Eye (tissue), 1 donor: ENCODE results near the gene NUP43.
"Not testable (repeated sequence)": the region's sequence is repeated elsewhere in the genome, so short reads cannot be mapped to it uniquely, and the experiment has no call there.

Source experiments
- DNase-seq: peaks from one replicate; pipeline ENCODE4 v3.0.0-alpha.2; 2015

The NUP43 gene

GRCh38 chr6:149745252-149745651, 1.1 kb downstream of the NUP43 start:
- not testable (repeated sequence) for DNase-seq

DNA sequence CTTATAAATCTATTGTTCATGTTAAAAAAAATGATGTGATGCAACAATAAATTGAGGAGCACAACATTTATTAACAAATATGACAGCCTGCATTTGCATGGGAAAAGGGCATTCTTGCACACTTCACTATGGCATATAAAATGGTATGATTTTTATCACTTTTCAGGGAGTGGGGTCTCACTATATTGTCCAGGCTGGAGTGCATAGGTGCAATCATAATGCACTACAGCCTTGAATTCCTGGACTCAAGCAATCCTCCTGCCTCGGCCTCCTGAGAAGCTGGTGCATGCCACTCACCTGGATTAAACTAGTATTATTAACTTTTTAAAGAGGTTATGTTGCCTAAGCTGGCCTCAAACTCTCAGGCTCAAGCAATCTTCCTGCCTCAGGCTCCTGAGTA, 11.4 kb downstream of the NUP43 start:
- no peak for DNase-seq

DNA sequence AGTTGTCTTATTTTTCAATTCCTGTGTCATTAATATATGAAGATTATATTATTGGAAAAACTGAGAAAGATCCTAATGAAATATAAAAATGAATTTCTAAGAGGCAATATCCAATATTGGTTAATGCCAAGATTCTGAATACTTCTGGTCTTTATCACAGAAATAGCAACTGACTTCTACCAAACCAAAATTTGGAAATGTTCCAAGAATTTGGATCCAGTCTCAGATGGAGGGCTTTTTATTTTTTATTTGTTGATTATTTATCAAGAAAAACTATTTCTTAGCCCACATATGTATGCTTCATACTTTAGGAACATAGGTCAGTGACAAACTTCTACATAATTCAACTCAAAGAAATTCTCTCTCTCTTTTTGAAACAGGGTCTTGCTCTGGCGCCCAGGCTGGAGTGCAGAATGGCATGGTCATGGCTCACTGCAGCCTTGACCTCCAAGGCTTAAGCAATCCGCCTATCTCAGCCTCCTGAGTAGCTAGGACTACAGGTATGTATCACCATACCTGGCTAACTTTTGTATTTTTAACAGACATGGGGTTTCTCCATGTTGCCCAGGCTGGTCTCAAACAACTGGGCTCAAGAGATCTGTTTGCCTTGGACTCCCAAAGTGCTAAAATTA, 13.1 kb downstream of the NUP43 start:
- no peak for DNase-seq

DNA sequence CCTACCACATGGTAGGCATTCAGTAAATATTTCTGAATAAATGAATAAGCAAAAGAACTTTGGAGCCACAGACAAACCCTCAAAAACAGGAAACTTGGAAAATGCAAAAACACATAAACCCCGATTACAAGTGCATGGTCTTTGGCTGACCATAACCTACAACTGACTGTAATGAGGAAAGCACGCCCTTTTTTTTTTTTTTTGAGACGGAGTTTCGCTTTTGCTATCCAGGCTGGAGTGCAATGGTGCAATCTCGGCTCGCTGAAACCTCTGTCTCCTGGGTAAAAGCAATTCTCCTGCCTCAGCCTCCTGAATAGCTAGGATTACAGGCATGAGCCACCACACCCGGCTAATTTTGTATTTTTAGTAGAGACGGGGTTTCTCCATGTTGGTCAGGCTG, 16.5 kb downstream of the NUP43 start:
- no peak for DNase-seq

DNA sequence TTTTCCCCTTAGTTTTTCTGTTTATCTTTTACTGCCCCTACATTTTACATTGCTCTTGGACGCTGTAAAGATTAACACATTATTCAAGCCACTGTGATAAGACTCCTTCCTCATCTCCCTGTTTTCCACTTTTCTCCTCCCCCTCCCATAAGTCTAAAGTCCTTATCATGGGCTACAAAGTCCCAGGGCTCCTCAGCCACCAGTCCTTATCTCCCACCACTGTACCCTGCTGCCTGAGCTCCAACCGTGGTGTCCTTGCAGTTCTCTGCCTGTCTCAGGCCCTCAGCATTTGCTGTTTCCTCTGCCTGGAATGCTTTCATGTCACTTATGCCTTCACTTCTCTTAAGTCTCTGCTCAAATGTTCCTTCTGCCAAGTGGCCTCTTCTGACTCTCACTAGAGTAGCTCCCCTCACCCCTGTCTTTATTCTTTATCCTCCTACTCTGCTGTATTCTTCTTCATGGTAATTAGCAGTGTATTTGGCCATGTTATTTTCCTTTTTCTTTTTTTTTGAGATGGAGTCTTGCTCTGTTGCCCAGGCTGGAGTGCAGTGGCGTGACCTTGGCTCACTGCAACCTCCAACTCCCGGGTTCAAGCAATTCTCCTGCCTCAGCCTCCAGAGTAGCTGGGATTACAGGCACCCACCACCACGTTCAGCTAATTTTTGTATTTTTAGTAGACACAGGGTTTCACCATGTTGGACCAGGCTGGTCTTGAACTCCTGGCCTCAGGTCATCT, 17.7 kb downstream of the NUP43 start:
- DNase-seq, result no peak

- no peak for DNase-seq
These were observed 18.4 kb downstream of the NUP43 start for GRCh38 chr6:149727793-149728498.

DNA sequence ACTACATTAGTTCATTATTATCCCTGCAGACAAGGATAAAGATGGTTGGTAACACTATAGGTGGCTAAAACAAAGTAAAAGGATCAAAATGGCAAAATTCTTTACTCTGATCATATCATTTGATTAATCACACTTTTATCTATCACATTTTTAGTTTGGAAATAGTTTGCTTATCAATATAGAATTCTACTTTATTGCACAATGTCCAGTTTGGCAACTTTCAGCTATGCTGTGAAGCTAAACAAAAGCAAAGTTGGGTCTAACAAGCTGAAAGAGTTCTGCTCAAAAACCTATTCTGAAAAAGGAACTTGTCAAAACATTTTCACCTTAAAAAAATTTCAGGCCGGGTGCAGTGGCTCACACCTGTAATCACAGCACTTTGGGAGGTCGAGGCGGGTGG, 20.5 kb downstream of the NUP43 start:
- DNase-seq, result no peak

DNA sequence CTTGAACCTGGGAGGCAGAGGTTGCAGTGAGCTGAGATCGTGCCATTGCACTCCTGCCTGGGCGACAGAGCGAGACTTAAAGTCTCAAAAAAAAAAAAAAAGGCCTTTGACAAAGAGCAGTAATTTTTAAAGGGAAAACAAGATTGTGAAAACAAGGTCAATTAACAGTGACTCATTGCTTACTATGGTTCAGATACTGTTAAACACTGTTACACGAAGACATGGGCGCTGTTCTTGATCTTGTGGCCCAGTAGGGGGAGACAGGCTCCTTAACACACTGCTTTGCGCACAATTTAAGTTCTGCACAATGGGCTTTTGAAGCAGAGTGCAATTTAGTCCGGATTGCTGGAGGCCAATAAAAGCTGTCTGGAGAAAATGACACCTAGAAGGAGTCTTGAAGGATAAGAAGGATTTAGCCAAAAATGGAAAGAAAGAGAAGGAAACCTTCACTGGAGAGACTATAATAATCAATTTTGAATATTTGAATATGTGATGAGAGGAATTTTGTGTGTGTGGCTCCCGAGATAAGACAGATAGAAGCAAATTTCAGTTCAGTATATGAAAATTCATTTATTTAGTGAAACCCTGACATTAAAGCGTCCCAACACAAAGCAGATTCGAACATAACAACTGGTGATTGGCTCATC, 22.4 kb downstream of the NUP43 start:
- peak; percentile 50 for DNase-seq

DNA sequence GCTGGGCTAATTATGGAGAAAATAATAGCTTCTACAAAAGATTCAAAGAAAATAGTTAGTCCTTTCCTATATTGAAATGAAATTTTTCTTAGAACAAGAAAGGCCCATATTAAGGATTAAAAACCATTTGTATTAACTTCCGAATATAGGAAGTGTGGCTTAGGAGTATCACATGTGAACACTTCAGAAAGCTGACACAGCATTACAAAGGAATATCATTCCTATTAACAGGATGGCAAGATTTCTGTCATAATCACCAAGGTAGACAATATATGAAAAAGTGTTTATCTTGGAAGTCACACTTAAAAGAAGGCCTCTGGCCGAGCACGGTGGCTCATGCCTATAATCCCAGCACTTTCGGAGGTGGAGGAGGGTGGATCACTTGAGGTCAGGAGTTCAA, 23.1 kb downstream of the NUP43 start:
- DNase-seq, result no peak

GRCh38 chr6:149719531-149719930, 26.8 kb downstream of the NUP43 start:
- DNase-seq, result no peak

- peak; percentile 95 for DNase-seq
These were observed 28.5 kb downstream of the NUP43 start, which contains the start of gene LATS1 for GRCh38 chr6:149717588-149718458. Gene LATS1 (minus strand): TSS chr6:149718101. CDS start chr6:149702126, 15,975 bp downstream.

DNA sequence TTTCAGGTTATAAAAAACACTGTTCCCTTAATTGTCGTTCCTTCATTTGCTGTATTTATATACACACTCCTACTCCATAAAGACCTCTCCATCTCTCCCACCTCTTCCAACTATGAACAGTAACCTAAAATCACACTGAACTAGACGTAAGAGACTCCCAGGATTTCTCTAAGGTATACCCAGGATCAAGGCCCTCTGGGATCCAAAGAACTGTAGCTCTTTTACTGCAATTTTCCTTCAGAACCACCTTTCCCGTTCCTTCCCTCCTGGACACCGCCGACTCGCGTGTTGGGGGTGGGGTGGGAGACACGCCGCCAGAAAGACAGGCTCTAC, 29.1 kb downstream of the NUP43 start:
- DNase-seq, result no peak

DNA sequence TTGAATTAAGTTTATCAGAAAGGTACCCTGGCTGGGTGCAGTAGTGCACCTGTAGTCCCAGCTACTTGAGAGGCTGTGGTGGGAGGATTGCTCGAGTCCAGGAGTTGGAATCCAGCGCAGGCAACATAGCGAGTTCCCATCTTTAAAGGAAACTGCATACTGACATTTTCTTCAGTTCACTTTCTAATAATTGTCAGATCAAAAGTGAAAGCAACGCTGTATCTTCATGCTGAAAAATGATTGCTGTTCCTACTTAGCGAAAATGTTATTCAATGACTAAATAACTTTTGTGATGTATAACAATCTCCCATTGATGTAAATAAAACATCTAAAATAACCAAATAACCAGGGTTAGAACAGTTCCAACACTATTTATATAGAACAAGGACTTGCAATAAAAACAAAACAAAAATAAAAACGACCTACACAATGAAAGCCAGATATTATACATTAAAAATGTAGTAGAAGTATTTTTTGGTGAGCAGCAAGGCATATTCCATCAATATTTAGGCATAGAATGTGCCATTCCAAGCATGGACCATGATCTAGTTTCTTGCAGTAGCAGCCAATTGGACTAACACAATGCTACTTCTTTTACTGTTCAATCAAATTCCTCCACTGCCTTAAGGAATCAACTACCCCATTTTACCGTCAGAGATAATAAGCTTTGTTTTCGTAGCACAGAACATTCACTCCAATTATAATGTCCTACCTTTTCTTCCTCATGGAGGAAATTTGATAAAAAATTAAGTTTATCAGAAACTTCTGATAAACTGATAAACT, 30.0 kb downstream of the NUP43 start:
- no peak for DNase-seq

DNA sequence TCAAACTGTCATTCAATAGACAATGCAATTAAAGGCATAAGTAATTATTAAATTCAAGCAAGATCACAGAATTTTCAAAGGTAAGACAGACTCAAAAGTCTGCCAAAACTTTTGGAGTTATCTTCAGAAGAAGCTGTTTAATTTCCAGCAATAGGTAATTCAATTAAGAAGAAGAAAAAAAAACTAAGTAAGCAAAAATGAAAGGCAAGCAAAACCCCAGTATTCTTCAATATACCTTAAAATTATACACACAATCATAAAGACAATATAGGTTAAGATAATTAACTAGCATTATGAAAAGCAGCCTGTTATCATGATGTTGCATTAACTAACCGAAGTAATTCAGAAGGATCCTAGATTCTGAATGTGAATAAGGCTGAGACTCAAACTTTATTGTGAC, 31.9 kb downstream of the NUP43 start:
- no peak for DNase-seq

- no peak for DNase-seq
These were observed 34.6 kb downstream of the NUP43 start for GRCh38 chr6:149711711-149712110.

DNA sequence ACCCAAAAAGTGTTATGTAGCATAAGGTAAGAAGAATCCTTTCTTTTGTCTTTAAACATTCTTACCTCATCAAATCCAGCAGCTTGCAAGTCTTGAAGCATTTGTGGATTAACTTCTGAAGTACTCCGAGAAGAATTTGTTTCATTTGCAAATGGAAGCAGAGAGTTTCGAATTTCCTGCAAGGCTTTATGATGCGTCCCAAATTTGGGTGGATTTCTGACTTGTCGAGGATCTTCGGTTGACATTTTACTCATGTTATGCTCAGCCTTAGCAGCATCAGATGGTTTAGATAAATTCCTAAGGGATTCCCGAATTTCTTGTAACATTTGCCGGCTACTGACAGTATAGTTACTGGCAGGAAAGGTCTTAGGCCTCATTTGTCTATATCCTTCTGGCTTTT, 44.6 kb downstream of the NUP43 start:
- no peak for DNase-seq

- DNase-seq, result no peak
These were observed 47.2 kb downstream of the NUP43 start for GRCh38 chr6:149699150-149699549.

GRCh38 chr6:149698175-149698574, 48.2 kb downstream of the NUP43 start:
- DNase-seq, result no peak

DNA sequence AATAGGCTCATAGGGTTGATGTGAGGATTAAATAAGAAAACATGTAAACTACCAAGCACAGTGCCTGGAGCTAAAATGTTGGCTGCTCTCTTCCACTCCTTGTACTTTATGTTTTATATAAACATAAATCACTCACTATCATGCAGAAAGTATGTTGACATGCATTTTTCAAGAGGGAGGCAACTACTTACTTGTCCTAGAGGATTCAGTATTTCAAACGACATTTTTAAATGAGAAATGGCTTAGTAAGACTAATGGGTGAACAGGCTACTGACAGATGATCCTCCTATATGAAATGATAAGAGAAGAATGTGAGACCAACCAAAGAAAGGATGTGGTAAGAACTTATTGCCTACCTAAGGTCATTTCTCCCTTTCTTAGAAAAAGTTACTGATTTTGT, 49.4 kb downstream of the NUP43 start:
- DNase-seq, result no peak

GRCh38 chr6:149694921-149695320, 51.4 kb downstream of the NUP43 start:
- peak; percentile 26 for DNase-seq

DNA sequence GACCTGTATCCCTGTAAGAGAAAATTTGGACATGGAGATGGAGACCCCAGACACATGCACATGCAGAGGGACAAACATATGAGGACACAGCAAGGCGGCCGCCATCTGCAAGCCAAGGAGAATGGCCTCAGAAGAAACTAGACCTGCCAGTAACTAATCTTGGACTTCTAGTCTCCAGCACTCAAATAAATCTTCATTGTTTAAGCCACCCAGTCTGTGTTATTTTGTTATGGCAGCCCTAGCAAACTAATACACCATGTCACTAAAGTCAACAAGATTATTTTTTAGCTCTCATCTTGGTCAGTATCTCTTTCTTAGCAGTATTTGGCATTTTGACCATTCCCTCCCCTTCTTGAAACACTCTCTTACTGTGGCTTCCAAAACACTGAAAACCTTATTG, 55.1 kb downstream of the NUP43 start:
- no peak for DNase-seq

DNA sequence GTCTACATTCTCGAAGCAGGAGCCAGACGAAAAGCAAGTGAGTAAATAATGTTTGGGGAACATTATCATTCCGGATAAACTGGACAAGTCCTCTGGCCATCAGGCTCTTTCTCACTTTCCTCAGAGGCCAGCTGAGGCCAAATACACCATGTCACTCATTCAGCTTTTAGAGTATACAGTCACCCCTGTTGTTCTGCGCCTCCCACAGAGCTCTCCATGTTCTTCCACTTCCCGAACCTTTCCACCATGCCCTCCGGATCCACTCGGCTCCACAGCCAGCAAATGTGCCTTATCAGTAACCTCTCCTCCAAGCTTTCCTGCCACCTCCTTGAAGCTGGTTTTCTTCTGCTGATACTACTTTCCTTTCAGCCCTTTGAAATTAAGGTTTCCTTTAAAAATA, 60.1 kb downstream of the NUP43 start:
- DNase-seq, result no peak
